Lung (tissue), 12 donors: Measurements from ENCODE around the gene PRPF6. TPM values are rescaled to one million over a fixed set of nuclear protein-coding genes. Genes with fewer than 3 reads are reported as not detected.
"Not testable (repeated sequence)": the region's sequence is repeated elsewhere in the genome, so short reads cannot be mapped to it uniquely, and the experiment has no call there.

Experiments
- ATAC-seq: fragments of 200-7000 bp; cut with Tn5 transposase; one replicate; pipeline ENCODE4 v1.9.1; 2020; ENCODE audit warnings: moderate number of reproducible peaks; ENCODE audit not compliant: insufficient read depth, low FRiP score
- DNase-seq, 3 donors: peaks; one replicate each; pipeline ENCODE4 v3.0.0-alpha.2; 2013 to 2017
- H3K27ac ChIP-seq, 2 donors: one replicate each; pipeline ENCODE4 v1.5.1; 2013; ENCODE audit warnings: mild to moderate bottlenecking in 2 of 2, moderate library complexity in 2 of 2, control low read depth in 1 of 2, inconsistent platforms in 1 of 2, low read depth in 1 of 2, low read length in 1 of 2
- H3K27me3 ChIP-seq, 3 donors: one replicate each; pipeline ENCODE4 v1.5.1; 2013; ENCODE audit warnings: low read length in 2 of 3; ENCODE audit not compliant: control insufficient read depth in 3 of 3, insufficient read depth in 3 of 3
- H3K36me3 ChIP-seq, 4 donors: one replicate each; pipeline ENCODE4 v1.5.1; 2013; ENCODE audit warnings: low read length in 4 of 4, mild to moderate bottlenecking in 1 of 4, moderate library complexity in 1 of 4; ENCODE audit not compliant: control insufficient read depth in 4 of 4, insufficient read depth in 4 of 4
- H3K4me1 ChIP-seq, 5 donors: one replicate each; pipeline ENCODE4 v1.5.1; 2013; ENCODE audit warnings: low read length in 5 of 5, mild to moderate bottlenecking in 2 of 5, moderate library complexity in 1 of 5; ENCODE audit not compliant: control insufficient read depth in 5 of 5, insufficient read depth in 5 of 5
- H3K4me3 ChIP-seq: one replicate; pipeline ENCODE4 v1.5.1; 2013; ENCODE audit warnings: mild to moderate bottlenecking, control low read depth, moderate library complexity
- H3K9ac ChIP-seq, 2 donors: one replicate each; pipeline ENCODE4 v1.5.1; 2013; ENCODE audit warnings: low read length in 2 of 2, control low read depth in 1 of 2; ENCODE audit not compliant: insufficient read depth in 1 of 2
- H3K9me3 ChIP-seq, 4 donors: one replicate each; pipeline ENCODE4 v1.5.1; 2013; ENCODE audit warnings: low read length in 3 of 4, mild to moderate bottlenecking in 1 of 4, moderate library complexity in 1 of 4; ENCODE audit not compliant: control insufficient read depth in 4 of 4, insufficient read depth in 3 of 4
- CTCF ChIP-seq: IDR thresholded peaks from 2 replicates; pipeline ENCODE4 v1.5.1; 2012; ENCODE audit warnings: mild to moderate bottlenecking; ENCODE audit errors: control extremely low read depth, extremely low read depth
- WGBS, 2 donors: extraction: QIAGEN DNeasy Blood & Tissue Kit; methylation state at CpG; one replicate each; pipeline ENCODE4 v1.1.7; 2013; 5-methylcytosine and 5-hydroxymethylcytosine counted together
- polyA plus RNA-seq, 2 donors: library from polyadenylated mRNA; stranded (reverse); fragments of 200-250 nt; gene quantifications; one replicate each; pipeline ENCODE4 v1.2.1, GENCODE V29; 2013
- total RNA-seq, 2 donors: library from RNA; depleted of rRNA in 1 of 2; stranded (reverse); fragments of >200 nt in 1 of 2; gene quantifications; one replicate each; pipeline ENCODE4 v1.2.1, GENCODE V29; 2014 to 2021
- donor health status: control.
- donor health status: control.
- donor health status: Bipolar disorder and iron deficiency.
- donor health status: healthy.
- donor health status: DM: yes; HTN: yes; CAD: no.

PRPF6 gene
- total and polyA plus RNA-seq, 4 donors: 43.6 to 65.0 (median 54.2) TPM

DNA sequence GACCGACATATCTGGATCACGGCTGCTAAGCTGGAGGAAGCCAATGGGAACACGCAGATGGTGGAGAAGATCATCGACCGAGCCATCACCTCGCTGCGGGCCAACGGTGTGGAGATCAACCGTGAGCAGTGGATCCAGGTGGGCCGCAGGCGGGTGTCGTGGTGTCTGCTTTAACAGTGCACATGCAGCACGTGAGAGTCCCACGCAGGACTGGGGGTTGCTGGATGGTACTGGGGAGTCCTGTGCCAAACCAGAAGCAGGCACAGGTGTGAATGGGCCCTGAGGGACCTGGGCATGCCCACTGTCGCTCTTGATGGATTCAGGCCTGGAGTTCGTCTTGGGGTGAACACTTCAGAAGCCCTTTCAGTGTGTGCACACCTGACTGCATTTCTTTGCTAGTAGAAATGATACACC lies 30.4 kb downstream of the PRPF6 start:
- 98 to 99% methylated on average over 16 of the region's 16 CpGs for WGBS, 2 donors
- no peaks in the 10 kb centered on the region for H3K9me3 ChIP-seq
- no peak overlapping the region for H3K27ac ChIP-seq
- H3K9ac ChIP-seq: no peak overlapping the region
- peaks cover 16 to 55% (median 46%) of the 10 kb centered on the region in 4 donors for H3K36me3 ChIP-seq
- ATAC-seq (no peak), DNase-seq (no peak)
- no peaks in the 10 kb centered on the region for H3K27me3 ChIP-seq
- H3K4me1 ChIP-seq: no peaks in the 10 kb centered on the region
- TF ChIP-seq CTCF: no peak
- H3K4me3 ChIP-seq: no peak overlapping the region

GRCh38 chr20:64012385-64013154 lies 31.6 kb downstream of the PRPF6 start:
- not testable (repeated sequence) for H3K4me3 ChIP-seq, ATAC-seq, H3K9me3 ChIP-seq, H3K9ac ChIP-seq, H3K4me1 ChIP-seq, H3K27me3 ChIP-seq, H3K27ac ChIP-seq, DNase-seq
- 90 to 92% methylated on average over 8 to 12 of the region's 20 CpGs for WGBS, 2 donors
- H3K36me3 ChIP-seq: peaks cover 18 to 52% (median 44%) of the 10 kb centered on the region in 4 donors

DNA sequence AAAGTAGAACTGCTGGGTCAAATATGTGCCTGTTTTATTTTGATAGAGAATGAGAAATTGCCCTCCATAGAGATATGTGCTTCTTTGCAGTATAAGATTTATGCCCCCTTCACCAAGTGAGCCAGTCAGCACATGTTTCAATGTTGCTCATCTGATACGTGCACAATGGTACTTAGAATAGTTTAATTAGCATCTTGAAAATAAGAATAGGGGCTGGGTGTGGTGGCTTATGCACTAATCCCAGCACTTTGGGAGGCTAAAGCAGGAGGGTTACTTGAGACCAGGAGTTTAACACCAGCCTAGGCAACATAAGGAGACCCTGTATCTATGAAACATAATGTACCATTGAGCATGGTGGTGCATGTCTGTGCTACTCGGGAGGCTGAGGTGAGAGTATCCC lies 34.7 kb downstream of the PRPF6 start:
- Histone ChIP-seq H3K9me3 (no peaks in the 10 kb centered on the region), H3K9ac (no peak overlapping the region), H3K4me3 (no peak overlapping the region), H3K27me3 (no peaks in the 10 kb centered on the region), H3K36me3 (peaks cover 33 to 44% (median 39%) of the 10 kb centered on the region in 4 donors), H3K27ac (no peak overlapping the region), H3K4me1 (no peaks in the 10 kb centered on the region)
- DNase-seq (no peak), ATAC-seq (no peak)
- 86 to 89% methylated on average over 2 of the region's 2 CpGs for WGBS, 2 donors
- no peak for TF ChIP-seq CTCF

DNA sequence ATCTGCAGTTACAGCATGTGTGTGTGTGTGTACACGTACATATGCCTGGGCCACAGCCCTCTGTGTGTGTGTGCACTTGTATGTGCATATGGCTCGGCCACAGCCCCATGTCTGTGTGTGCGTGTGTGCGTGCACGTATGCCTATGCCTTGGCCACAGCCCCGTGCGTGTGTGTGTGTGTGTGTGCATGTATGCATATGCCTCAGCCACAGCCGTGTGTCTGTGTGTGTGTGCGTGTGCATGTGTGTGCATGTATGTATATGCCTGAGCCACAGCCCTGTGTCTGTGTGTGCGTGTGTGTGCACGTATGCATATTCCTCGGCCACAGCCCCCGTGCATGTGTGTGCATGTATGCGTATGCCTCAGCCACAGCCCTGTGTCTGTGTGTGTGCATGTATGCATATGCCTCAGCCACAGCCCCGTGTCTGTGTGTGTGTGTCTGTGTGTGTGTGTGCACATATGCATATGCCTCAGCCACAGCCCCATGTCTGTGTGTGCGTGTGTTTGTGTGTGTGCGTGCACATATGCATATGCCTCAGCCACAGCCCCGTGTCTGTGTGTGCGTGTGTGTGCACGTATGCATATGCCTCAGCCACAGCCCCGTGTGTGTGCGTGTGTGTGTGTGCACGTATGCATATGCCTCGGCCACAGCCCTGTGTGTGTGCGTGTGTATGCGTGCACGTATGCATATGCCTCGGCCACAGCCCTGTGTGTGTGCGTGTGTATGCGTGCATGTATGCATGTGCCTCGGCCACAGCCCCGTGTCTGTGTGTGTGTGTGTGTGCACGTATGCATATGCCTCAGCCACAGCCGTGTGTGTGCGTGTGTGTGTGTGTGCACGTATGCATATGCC lies 40.4 kb downstream of the PRPF6 start:
- Histone ChIP-seq H3K36me3 (peaks cover 24 to 64% (median 38%) of the 10 kb centered on the region in 4 donors), H3K9me3 (peaks cover 0 to 2% (median 0%) of the 10 kb centered on the region in 4 donors), H3K4me3 (no peak overlapping the region), H3K9ac (no peak overlapping the region), H3K4me1 (no peaks in the 10 kb centered on the region), H3K27ac (no peak overlapping the region), H3K27me3 (no peaks in the 10 kb centered on the region)
- 95 to 98% methylated on average over 36 of the region's 36 CpGs for WGBS, 2 donors
- TF ChIP-seq CTCF: no peak
- DNase-seq: no peak
- no peak for ATAC-seq
